Right atrium auricular region (tissue), 2 donors: ENCODE measurements around the gene CARD8. TPM values are rescaled to one million over a fixed set of nuclear protein-coding genes. Genes with fewer than 3 reads are reported as not detected.

ENCODE experiments used
- DNase-seq: peaks from one replicate; pipeline ENCODE4 v3.0.0-alpha.2; 2019; ENCODE audit warnings: low spot score
- H3K27ac ChIP-seq, 2 donors: fragments of 200-600 bp; sonication (generic); 1 replicate in 1 of 2; 2 replicates in 1 of 2; pipeline ENCODE4 v1.5.1; 2016 to 2019
- H3K27me3 ChIP-seq, 2 donors: fragments of 200-600 bp; sonication (generic); one replicate each; pipeline versions ENCODE4 v1.5.1 to v1.6.0; 2017 to 2019
- H3K36me3 ChIP-seq: fragments of 200-600 bp; sonication (generic); one replicate; pipeline ENCODE4 v1.5.1; 2016
- H3K4me1 ChIP-seq, 2 donors: fragments of 200-600 bp; sonication (generic); one replicate each; pipeline versions ENCODE4 v1.5.1 to v1.6.0; 2017 to 2019
- H3K4me3 ChIP-seq, 2 donors: fragments of 200-600 bp; sonication (generic); 1 replicate in 1 of 2; 2 replicates in 1 of 2; pipeline ENCODE4 v1.5.1; 2017 to 2019; ENCODE audit warnings: mild to moderate bottlenecking in 1 of 2, moderate library complexity in 1 of 2
- H3K9me3 ChIP-seq, 2 donors: fragments of 200-600 bp; sonication (generic); one replicate each; pipeline ENCODE4 v1.5.1; 2019
- CTCF ChIP-seq, 2 donors: fragments of 200-600 bp; sonication (generic); IDR thresholded peaks; one replicate each; pipeline ENCODE4 v1.5.1; 2019; ENCODE audit warnings: antibody characterized with exemption in 2 of 2
- total RNA-seq, 2 donors: library from RNA; depleted of rRNA; stranded (reverse); fragments of >200 nt; gene quantifications; one replicate each; pipeline ENCODE4 v1.1.0, GENCODE V29; 2016

CARD8 gene
- total RNA-seq, 2 donors from 2014 or later, result 19.7 to 21.2 TPM

DNA sequence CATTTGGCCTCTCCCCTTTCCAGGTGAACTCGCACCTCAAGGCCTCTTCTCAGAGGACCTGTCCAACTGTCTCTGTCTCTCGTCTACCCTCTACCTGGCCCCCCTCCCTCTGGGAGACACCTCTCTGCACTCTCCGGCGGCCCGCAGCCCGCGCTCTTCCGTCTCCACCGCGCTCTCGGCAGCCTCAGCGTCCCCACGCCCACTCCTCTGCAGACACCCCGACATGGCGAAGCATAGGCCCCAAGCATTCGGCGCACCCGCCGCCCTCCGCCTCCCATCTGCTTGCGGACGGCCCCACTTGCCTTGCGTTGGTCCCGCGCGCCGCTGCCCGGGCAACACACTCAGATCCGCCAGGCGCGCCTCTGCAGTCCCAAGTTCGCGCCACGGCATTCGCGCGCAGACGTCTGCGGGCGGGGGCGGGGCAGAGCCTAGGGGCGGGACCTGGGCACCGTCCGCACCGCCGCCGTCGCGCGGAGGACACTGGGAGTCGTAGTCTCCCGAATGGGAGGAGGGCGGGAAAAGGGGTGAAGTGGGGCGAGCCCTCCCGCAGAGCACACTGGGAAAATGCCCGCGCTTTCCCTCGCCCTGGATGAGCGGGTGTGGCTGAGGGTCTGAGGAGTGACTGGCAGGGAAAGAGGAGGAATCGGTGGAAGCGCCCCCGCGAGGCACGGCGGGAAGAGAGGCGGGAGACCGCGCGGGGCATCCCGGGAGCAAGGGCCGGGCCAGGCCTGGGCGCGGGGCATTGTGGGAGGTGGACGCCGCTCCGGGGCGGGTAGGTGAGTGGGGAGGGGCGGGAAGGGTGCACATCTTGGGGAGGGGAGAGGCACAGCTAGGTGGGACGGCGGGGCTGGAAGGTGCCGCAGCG lies 85.5 kb downstream of the CARD8 start, which contains the start of the genes LIG1 and ZSWIM9:
Gene LIG1, minus strand, starts transcription at position 406 of the 865 bp plus-strand sequence. CDS start 4,778 bp downstream, outside the sequence.
Gene ZSWIM9, plus strand, starts transcription at position 742 of the 865 bp plus-strand sequence. CDS start 1,123 bp downstream, outside the sequence.
- no peaks in the 10 kb centered on the region for H3K27me3 ChIP-seq
- TF ChIP-seq CTCF (IDR thresholded peaks at IDR 0.05), result peak in 1 of 2 donors; percentile 58
- peak; percentile 86 for DNase-seq

GRCh38 chr19:48169578-48169938 lies 86.2 kb downstream of the CARD8 start:
- TF ChIP-seq CTCF (IDR thresholded peaks at IDR 0.05), result no peak
- DNase-seq, result peak; percentile 61
- Histone ChIP-seq H3K4me1 (peaks cover 0 to 14% of the 10 kb centered on the region in 2 donors), H3K27me3 (no peaks in the 10 kb centered on the region), H3K27ac (peak overlapping the region; percentile 95 to 98), H3K36me3 (no peaks in the 10 kb centered on the region), H3K4me3 (peak overlapping the region; percentile 75 to 92), H3K9me3 (no peaks in the 10 kb centered on the region)

More for the DNA sequence above, 85.5 kb downstream of the CARD8 start, which contains the start of the genes LIG1 and ZSWIM9:
- Histone ChIP-seq H3K4me1 (peaks cover 0 to 14% of the 10 kb centered on the region in 2 donors), H3K27ac (peak within 1 kb of the TSS; percentile 95 to 98), H3K36me3 (no peaks in the 10 kb centered on the region), H3K4me3 (peak within 1 kb of the TSS; percentile 75 to 92), H3K9me3 (no peaks in the 10 kb centered on the region)

DNA sequence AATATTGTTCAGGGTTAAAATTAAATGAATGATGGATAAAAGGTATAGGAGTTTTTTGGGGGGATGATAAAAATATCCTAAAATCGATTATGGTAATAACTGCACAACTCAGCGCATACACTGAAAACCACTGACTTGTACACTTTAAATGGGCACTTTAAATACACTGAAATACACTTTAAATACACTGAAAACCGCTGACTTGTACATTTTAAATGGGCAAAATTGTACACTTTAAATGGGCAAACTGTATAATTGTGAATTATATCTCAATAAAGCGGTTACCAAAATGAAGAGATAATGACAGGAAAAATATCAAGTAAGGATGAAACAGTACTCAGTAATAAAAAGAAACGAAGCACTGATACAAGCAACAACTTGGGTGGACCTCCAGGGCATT lies 87.0 kb downstream of the CARD8 start:
- Histone ChIP-seq H3K27me3 (no peaks in the 10 kb centered on the region), H3K9me3 (no peaks in the 10 kb centered on the region), H3K4me1 (peaks cover 0 to 14% of the 10 kb centered on the region in 2 donors), H3K27ac (no peak overlapping the region), H3K36me3 (no peaks in the 10 kb centered on the region), H3K4me3 (no peak overlapping the region)
- no peak for DNase-seq
- TF ChIP-seq CTCF (IDR thresholded peaks at IDR 0.05), result no peak

DNA sequence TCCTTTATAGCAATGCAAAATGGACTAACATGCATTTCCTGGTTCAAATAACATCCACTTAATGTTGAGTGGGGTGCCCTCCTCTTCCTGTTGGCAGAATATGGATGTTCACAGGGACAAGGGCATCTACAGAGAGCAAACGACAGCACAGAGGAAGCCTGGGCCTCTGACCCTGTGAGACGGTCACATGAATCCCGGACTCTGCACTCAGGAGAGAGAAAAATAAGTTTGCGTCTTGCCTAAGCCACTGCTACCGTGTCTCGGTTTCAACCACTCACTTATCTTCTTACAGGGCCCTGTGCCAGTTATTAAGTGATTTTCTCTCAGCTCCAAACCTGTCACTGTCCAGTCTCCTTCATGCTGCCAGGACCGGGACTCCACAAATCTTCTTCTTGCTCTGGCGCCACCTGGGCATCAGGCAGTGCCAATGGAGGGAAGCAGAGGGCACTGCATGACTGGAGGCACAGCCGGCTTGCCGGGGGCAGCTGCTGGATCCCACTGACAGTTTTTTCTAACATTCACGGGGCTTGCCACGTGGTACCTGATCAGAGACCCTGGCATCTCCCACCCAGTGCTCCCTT lies 97.4 kb downstream of the CARD8 start:
- no peaks in the 10 kb centered on the region for H3K36me3 ChIP-seq
- no peaks in the 10 kb centered on the region for H3K4me1 ChIP-seq
- H3K4me3 ChIP-seq, result no peak overlapping the region
- H3K27me3 ChIP-seq, result no peaks in the 10 kb centered on the region
- peak in 1 of 2 donors; percentile 35 for TF ChIP-seq CTCF (IDR thresholded peaks at IDR 0.05)
- DNase-seq, result no peak
- no peaks in the 10 kb centered on the region for H3K9me3 ChIP-seq
- no peak overlapping the region for H3K27ac ChIP-seq

Other genes starting within 250 kb of the CARD8 start
- gene CABP5, start 211.8 kb downstream of the CARD8 start, total RNA-seq, result not detected
- gene PLA2G4C, start 145.1 kb downstream of the CARD8 start, total RNA-seq, result 10 to 100 TPM; 23.2 to 40.0 TPM
- 1 to 10 TPM; 3.1 to 4.2 TPM for gene LIG1, start 85.6 kb downstream of the CARD8 start, total RNA-seq
- gene ZSWIM9, start 85.2 kb downstream of the CARD8 start, total RNA-seq, result 1 to 10 TPM; 1.5 to 2.8 TPM
- gene ZNF114, start 14.2 kb upstream of the CARD8 start, total RNA-seq, result under 1 TPM; 0.24 to 0.33 TPM
- gene EMP3, start 69.6 kb upstream of the CARD8 start, total RNA-seq, result 10 to 100 TPM; 16.9 to 95.9 TPM
- gene TMEM143, start 108.0 kb upstream of the CARD8 start, total RNA-seq, result 10 to 100 TPM; 20.4 to 43.8 TPM
- not detected for gene SYNGR4, start 108.5 kb upstream of the CARD8 start, total RNA-seq
- gene KDELR1, start 135.6 kb upstream of the CARD8 start, total RNA-seq, result 10 to 100 TPM; 74.1 to 82.0 TPM
- gene GRIN2D, start 137.8 kb upstream of the CARD8 start, total RNA-seq, result under 1 TPM; 0.31 to 0.33 TPM
- gene GRWD1, start 190.1 kb upstream of the CARD8 start, total RNA-seq, result 10 to 100 TPM; 10.8 to 19.8 TPM
- under 1 TPM; 0.26 to 0.31 TPM for gene KCNJ14, start 199.7 kb upstream of the CARD8 start, total RNA-seq
- 10 to 100 TPM; 13.3 to 22.5 TPM for gene CYTH2, start 213.5 kb upstream of the CARD8 start, total RNA-seq